Astrocyte (in vitro differentiated cells and primary cell): Measurements from ENCODE around the gene SLC13A1. TPM values are rescaled to one million over a fixed set of nuclear protein-coding genes. Genes with fewer than 3 reads are reported as not detected.

Source experiments
- DNase-seq: peaks from one replicate; pipeline ENCODE4 v3.0.0-alpha.2; 2010; ENCODE audit warnings: low read depth
- FAIRE-seq: peaks from 2 replicates; lab custom pipeline; 2011; peaks lifted over from hg19 to GRCh38; lab: Jason Lieb, UNC
- H2AFZ ChIP-seq: 2 replicates; pipeline ENCODE4 v1.6.0; 2012; ENCODE audit warnings: low read depth, low read length, inconsistent platforms
- H3K27ac ChIP-seq: 2 replicates; pipeline ENCODE4 v1.5.1; 2011; ENCODE audit warnings: low read depth, low read length, inconsistent platforms
- H3K27me3 ChIP-seq: 2 replicates; pipeline ENCODE4 v1.6.0; 2011; ENCODE audit warnings: low read length, inconsistent platforms; ENCODE audit not compliant: insufficient read depth
- H3K36me3 ChIP-seq: 2 replicates; pipeline ENCODE4 v1.5.1; 2011; ENCODE audit warnings: low read length, inconsistent platforms; ENCODE audit not compliant: insufficient read depth
- H3K4me1 ChIP-seq: 2 replicates; pipeline ENCODE4 v1.5.1; 2011; ENCODE audit warnings: low read length, inconsistent platforms; ENCODE audit not compliant: insufficient read depth
- H3K4me2 ChIP-seq: 2 replicates; pipeline ENCODE4 v1.6.0; 2012; ENCODE audit warnings: low read length, inconsistent platforms
- H3K4me3 ChIP-seq: 2 replicates; pipeline ENCODE4 v1.5.1; 2011; ENCODE audit warnings: low read depth, mild to moderate bottlenecking, low read length, inconsistent platforms; ENCODE audit not compliant: insufficient read depth
- H3K79me2 ChIP-seq: 2 replicates; pipeline ENCODE4 v1.6.0; 2012; ENCODE audit warnings: mild to moderate bottlenecking, low read length, inconsistent platforms; ENCODE audit not compliant: insufficient read depth
- H3K9ac ChIP-seq: 2 replicates; pipeline ENCODE4 v1.6.0; 2012; ENCODE audit warnings: mild to moderate bottlenecking, low read length, inconsistent platforms
- H3K9me3 ChIP-seq: 2 replicates; pipeline ENCODE4 v1.5.1; 2012; ENCODE audit warnings: low read depth, mild to moderate bottlenecking, low read length, inconsistent platforms; ENCODE audit not compliant: insufficient read depth
- H4K20me1 ChIP-seq: 2 replicates; pipeline ENCODE4 v1.6.0; 2012; ENCODE audit warnings: low read length, inconsistent platforms; ENCODE audit not compliant: insufficient read depth
- H3K27ac Mint-ChIP-seq: one replicate; pipeline ENCODE4 v1.8.0; 2021; ENCODE audit warnings: mild to moderate bottlenecking, mixed read lengths; ENCODE audit not compliant: unreplicated experiment
- H3K27me3 Mint-ChIP-seq: one replicate; pipeline ENCODE4 v1.8.0; 2021; ENCODE audit warnings: low read depth, mixed read lengths; ENCODE audit not compliant: unreplicated experiment
- H3K36me3 Mint-ChIP-seq: one replicate; pipeline ENCODE4 v1.8.0; 2021; ENCODE audit warnings: low read depth, mixed read lengths; ENCODE audit not compliant: unreplicated experiment
- H3K4me1 Mint-ChIP-seq: one replicate; pipeline ENCODE4 v1.8.0; 2021; ENCODE audit warnings: low read depth, mixed read lengths; ENCODE audit not compliant: unreplicated experiment
- H3K4me3 Mint-ChIP-seq: one replicate; pipeline ENCODE4 v1.8.0; 2021; ENCODE audit warnings: mild to moderate bottlenecking, moderate library complexity, mixed read lengths; ENCODE audit not compliant: unreplicated experiment
- H3K9me3 Mint-ChIP-seq: one replicate; pipeline ENCODE4 v1.8.0; 2021; ENCODE audit warnings: mild to moderate bottlenecking, mixed read lengths; ENCODE audit not compliant: unreplicated experiment
- EZH2 ChIP-seq: IDR thresholded peaks from 2 replicates; pipeline ENCODE4 v1.6.1; 2012; ENCODE audit warnings: mild to moderate bottlenecking, low read length, inconsistent platforms; ENCODE audit not compliant: insufficient read depth
- total RNA-seq: library from RNA; stranded (reverse); gene quantifications from 2 replicates; pipeline ENCODE4 v1.2.1, GENCODE V29; 2021
- TF ChIP-seq, protein P1 (sequence below): IDR thresholded peaks from 2 replicates; pipeline ENCODE4 v1.5.1; 2011; ENCODE audit warnings: low read depth, mild to moderate bottlenecking, inconsistent platforms, low read length, moderate library complexity; ENCODE audit not compliant: insufficient read depth

SLC13A1 gene
- total RNA-seq, 1 donor from 2014 or later = not detected

DNA sequence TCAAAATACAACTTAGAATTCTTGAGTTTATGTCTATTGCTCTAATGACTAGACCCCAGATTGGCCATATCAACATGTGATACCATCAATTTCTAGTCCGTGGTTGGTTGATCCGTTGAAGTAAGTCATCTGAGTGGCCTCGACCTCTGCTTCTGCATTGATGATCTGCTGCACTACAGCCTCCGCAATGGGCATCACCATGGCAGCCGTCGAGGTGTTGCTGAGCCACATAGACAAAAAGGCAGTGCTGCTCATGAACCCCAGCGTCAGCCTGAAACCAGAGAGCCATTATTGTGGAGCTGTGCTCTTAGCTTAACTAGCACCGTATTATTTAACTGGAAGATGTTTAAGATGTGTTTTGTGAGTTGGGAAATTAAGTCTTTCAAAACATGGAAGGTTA, 30.7 kb downstream of the SLC13A1 start:
- no peak overlapping the region for H3K27ac ChIP-seq
- no peaks in the 10 kb centered on the region for H3K9me3 ChIP-seq
- H3K36me3 Mint-ChIP-seq = no peaks in the 10 kb centered on the region
- FAIRE-seq (no peak), DNase-seq (no peak)
- H3K79me2 ChIP-seq = no peaks in the 10 kb centered on the region
- H2AFZ ChIP-seq = no peak overlapping the region
- no peaks in the 10 kb centered on the region for H3K36me3 ChIP-seq
- no peak overlapping the region for H3K4me2 ChIP-seq
- no peaks in the 10 kb centered on the region for H3K27me3 ChIP-seq
- no peak for TF ChIP-seq EZH2
- TF ChIP-seq, protein P1, sequence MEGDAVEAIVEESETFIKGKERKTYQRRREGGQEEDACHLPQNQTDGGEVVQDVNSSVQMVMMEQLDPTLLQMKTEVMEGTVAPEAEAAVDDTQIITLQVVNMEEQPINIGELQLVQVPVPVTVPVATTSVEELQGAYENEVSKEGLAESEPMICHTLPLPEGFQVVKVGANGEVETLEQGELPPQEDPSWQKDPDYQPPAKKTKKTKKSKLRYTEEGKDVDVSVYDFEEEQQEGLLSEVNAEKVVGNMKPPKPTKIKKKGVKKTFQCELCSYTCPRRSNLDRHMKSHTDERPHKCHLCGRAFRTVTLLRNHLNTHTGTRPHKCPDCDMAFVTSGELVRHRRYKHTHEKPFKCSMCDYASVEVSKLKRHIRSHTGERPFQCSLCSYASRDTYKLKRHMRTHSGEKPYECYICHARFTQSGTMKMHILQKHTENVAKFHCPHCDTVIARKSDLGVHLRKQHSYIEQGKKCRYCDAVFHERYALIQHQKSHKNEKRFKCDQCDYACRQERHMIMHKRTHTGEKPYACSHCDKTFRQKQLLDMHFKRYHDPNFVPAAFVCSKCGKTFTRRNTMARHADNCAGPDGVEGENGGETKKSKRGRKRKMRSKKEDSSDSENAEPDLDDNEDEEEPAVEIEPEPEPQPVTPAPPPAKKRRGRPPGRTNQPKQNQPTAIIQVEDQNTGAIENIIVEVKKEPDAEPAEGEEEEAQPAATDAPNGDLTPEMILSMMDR = no peak
- no peak overlapping the region for H3K4me3 ChIP-seq
- H3K4me1 Mint-ChIP-seq = no peaks in the 10 kb centered on the region
- no peak overlapping the region for H3K4me3 Mint-ChIP-seq
- no peak overlapping the region for H3K9ac ChIP-seq
- H3K27me3 Mint-ChIP-seq = no peaks in the 10 kb centered on the region
- no peak overlapping the region for H3K27ac Mint-ChIP-seq
- H4K20me1 ChIP-seq = no peaks in the 10 kb centered on the region
- H3K9me3 Mint-ChIP-seq = no peaks in the 10 kb centered on the region
- H3K4me1 ChIP-seq = no peaks in the 10 kb centered on the region

DNA sequence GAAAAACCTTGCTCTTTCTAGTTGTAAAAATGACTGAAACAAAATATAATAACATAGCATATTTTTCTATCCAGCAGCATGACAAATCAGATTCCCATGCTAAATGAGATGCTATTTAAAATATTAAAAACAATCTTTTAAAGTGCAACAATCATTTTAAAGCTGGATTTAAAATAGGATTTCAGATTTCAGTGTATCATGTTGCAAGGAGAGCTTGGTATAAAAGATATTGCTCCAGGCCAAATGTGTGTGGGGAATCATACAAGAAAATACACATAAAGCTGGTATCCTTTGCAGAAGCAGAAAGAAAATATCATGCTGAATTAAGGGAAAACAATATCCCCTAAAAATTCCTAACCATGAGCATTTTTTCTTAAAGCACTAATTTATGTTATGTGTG, 42.2 kb downstream of the SLC13A1 start:
- no peak overlapping the region for H2AFZ ChIP-seq
- DNase-seq (no peak), FAIRE-seq (no peak)
- no peak overlapping the region for H3K9ac ChIP-seq
- no peak overlapping the region for H3K4me3 ChIP-seq
- H3K36me3 ChIP-seq = no peaks in the 10 kb centered on the region
- H3K9me3 Mint-ChIP-seq = no peaks in the 10 kb centered on the region
- H3K4me1 Mint-ChIP-seq = no peaks in the 10 kb centered on the region
- H3K27me3 Mint-ChIP-seq = no peaks in the 10 kb centered on the region
- no peak overlapping the region for H3K4me3 Mint-ChIP-seq
- H3K4me1 ChIP-seq = no peaks in the 10 kb centered on the region
- no peak for TF ChIP-seq EZH2
- TF ChIP-seq, protein P1 = no peak
- H3K27me3 ChIP-seq = no peaks in the 10 kb centered on the region
- no peak overlapping the region for H3K4me2 ChIP-seq
- no peaks in the 10 kb centered on the region for H3K79me2 ChIP-seq
- no peaks in the 10 kb centered on the region for H4K20me1 ChIP-seq
- no peaks in the 10 kb centered on the region for H3K9me3 ChIP-seq
- no peaks in the 10 kb centered on the region for H3K36me3 Mint-ChIP-seq
- H3K27ac ChIP-seq = no peak overlapping the region
- no peak overlapping the region for H3K27ac Mint-ChIP-seq

DNA sequence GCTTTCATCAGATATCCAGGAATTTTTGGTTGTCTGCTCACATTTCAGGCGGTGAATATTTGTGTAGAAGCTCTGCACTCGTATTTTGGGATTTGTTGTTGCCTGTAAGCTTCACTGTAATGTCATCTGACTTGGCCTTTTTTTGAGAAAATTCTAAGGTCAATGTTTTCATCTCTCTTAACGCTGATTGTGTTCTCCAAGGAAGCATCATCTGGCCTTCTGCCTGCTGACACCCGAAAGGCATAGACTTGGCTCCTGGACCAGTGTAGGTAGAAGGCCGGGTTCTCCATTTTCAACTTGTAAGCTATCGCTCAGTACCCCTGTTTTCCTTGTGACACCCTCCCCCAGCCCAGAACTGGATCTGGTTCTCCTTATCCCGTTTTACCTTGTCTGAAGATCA, 44.2 kb downstream of the SLC13A1 start:
- Histone ChIP-seq H4K20me1 (no peaks in the 10 kb centered on the region), H3K36me3 (no peaks in the 10 kb centered on the region), H3K27me3 (no peaks in the 10 kb centered on the region), H3K79me2 (no peaks in the 10 kb centered on the region), H3K4me1 (no peaks in the 10 kb centered on the region), H3K27ac (no peak overlapping the region), H3K9ac (no peak overlapping the region), H3K9me3 (no peaks in the 10 kb centered on the region), H3K4me2 (no peak overlapping the region), H3K4me3 (no peak overlapping the region), H2AFZ (no peak overlapping the region)
- FAIRE-seq (no peak), DNase-seq (no peak)
- no peak for TF ChIP-seq EZH2
- no peak overlapping the region for H3K4me3 Mint-ChIP-seq
- no peaks in the 10 kb centered on the region for H3K27me3 Mint-ChIP-seq
- no peaks in the 10 kb centered on the region for H3K9me3 Mint-ChIP-seq
- H3K27ac Mint-ChIP-seq = no peak overlapping the region
- H3K36me3 Mint-ChIP-seq = no peaks in the 10 kb centered on the region
- H3K4me1 Mint-ChIP-seq = no peaks in the 10 kb centered on the region
